Right hindlimb (tissue), 1 donor: ENCODE results near the gene BAIAP2L2.
"Not testable (repeated sequence)": the region's sequence is repeated elsewhere in the genome, so short reads cannot be mapped to it uniquely, and the experiment has no call there.

ENCODE experiments used
- DNase-seq: peaks from one replicate; pipeline ENCODE4 v3.0.0-alpha.2; 2018

The BAIAP2L2 gene

DNA sequence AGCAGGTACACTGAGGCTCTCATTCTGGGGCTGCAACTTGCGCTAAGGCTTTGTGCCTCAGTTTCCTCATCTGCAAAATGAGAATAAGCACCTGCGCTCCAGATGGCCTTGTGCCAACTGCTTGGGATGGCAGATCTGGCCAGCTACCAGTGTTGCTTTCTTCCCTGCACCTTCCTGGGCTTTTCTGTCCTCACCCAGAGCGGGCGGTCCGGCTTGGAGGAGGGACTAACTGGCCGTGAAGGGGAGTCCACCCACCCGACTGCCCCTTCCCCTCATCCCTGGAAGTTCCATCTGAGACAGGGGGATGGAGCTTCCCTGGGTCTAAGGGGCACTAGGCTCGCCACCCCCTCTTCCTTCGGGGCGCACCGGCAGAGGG is 30.0 kb downstream of the BAIAP2L2 start:
- DNase-seq = no peak

DNA sequence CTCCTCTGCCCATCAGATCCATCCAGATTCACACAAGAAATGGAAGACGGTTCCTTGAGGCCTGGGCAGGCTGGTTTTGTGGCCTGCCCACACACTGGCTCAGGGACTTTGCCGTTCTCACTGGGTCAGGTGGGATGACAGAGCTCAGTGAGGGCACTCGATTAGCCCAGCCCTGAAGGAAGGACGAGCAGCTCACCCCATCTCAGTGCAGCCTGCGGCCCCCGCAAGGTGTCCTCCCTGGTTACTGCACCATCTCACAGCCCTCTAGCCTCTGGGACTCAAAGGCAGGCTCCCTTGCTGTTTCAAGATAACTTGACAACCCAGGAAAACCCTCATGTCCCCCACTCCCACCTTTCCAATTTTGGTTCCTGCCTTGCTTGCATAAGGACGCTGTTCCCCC is 30.7 kb downstream of the BAIAP2L2 start:
- no peak for DNase-seq

- DNase-seq = not testable (repeated sequence)
Observed at GRCh38 chr22:38079208-38079607, 31.3 kb downstream of the BAIAP2L2 start.

- no peak for DNase-seq
Observed at GRCh38 chr22:38078046-38078840, 32.2 kb downstream of the BAIAP2L2 start.

GRCh38 chr22:38077595-38077994 is 32.9 kb downstream of the BAIAP2L2 start:
- peak; percentile 16 for DNase-seq

GRCh38 chr22:38077096-38077495 is 33.4 kb downstream of the BAIAP2L2 start:
- DNase-seq = no peak

DNA sequence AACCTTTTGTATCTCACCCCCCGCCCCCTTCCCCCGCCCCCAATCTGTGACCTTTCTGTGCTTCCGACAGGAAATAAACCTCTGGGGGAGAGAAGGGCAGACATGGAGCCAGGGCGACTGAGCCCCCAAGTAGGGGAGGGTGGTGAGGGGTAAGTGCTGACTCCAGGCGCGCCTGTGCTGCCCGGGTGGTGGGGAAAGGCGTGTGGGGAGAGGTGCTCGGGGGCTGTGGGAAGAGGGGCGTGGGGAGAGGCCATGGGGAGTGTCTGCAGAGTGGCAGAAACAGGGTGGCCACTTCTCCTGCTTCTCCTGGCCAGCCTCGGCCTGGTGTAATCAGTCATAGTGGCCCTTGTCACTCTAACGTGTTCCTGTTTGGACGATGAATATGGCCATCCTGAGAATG is 34.5 kb downstream of the BAIAP2L2 start:
- peak; percentile 10 for DNase-seq

GRCh38 chr22:38075105-38075825 is 35.2 kb downstream of the BAIAP2L2 start:
- DNase-seq = peak; percentile 12

DNA sequence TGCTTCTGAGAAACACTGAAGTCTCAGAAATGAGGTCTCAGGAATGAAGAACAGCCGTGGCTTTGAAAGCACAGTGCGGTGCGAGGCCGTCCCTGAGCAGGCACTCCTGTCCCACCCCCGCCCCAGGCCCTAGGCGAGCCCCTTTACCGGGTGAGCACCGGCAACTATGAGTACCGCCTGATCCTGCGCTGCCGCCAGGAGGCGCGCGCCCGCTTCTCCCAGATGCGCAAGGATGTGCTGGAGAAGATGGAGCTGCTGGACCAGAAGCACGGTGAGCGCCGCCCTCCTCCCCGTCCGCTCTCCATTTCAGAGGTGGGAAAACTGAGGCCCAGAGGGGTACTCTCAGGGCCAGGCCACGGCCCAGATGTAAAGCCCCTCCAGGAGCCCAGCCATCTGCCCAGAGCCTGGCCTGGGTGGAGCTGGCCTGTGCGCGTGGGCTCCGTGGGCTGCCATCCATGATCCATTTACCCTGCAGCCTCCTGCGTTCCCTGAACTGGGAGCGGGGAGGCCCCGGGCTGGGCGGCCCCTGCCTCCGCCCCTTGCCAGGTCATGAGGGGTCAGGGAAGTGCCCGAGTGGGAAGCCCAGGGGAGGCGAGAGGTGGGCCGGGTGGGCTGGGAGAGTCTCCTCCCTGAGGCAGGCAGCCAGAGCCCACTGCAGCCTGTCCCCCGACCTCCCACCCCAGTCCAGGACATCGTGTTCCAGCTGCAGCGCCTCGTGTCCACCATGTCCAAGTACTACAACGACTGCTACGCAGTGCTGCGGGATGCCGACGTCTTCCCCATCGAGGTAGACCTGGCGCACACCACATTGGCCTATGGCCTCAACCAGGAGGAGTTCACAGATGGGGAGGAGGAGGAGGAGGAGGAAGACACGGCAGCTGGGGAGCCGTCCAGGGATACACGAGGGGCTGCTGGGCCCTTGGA is 36.0 kb downstream of the BAIAP2L2 start:
- DNase-seq = peak; percentile 55

DNA sequence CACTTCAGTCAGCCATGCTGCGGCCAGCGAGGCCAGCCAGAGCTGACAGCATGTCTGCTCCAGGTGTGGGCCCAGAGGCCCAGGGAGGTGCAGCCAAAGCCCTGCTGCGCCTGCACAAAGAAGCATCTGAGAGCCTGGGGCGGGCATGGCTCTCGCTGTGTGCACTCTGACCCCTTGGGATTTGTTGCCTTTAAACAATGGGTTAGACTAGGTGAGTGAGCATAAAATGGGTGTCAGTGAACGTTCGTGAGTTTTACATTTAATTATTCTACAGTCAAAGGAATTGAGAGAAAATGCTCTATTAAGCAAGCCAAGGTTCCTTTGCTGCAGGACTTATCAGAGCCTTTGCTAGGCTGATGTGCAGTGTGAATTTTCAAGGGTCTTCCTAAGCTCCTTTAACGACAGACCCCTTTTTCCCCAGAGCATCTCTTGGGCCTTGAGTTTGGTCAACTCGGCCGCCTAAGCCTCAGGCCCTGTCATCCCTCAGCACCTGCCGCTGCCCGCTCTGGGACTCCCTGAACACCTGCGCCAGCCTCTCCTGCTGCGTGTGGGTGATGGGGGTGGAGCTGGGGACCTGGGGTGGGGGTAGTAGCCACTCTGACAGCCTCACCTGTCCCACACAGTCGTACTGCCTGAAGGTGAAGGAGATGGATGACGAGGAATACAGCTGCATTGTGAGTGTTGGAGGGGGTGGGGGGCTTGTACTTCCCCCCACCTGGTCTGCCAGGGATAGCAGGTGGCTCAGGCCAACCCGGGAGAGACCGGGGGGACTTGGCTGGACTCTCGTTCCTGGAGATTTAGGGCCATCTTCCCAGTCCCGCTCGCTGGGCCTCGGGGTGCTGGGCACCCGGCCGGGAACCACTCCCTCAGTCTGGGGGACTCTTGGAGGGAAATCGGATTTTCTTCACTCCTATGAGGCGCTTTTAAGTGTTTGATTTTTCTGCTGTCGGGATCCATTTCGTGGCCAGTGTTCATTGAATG is 37.0 kb downstream of the BAIAP2L2 start:
- DNase-seq = peak; percentile 20

- no peak for DNase-seq
Observed at GRCh38 chr22:38072322-38073149, 37.9 kb downstream of the BAIAP2L2 start.

GRCh38 chr22:38071421-38072321 is 38.8 kb downstream of the BAIAP2L2 start:
- peak; percentile 9 for DNase-seq

DNA sequence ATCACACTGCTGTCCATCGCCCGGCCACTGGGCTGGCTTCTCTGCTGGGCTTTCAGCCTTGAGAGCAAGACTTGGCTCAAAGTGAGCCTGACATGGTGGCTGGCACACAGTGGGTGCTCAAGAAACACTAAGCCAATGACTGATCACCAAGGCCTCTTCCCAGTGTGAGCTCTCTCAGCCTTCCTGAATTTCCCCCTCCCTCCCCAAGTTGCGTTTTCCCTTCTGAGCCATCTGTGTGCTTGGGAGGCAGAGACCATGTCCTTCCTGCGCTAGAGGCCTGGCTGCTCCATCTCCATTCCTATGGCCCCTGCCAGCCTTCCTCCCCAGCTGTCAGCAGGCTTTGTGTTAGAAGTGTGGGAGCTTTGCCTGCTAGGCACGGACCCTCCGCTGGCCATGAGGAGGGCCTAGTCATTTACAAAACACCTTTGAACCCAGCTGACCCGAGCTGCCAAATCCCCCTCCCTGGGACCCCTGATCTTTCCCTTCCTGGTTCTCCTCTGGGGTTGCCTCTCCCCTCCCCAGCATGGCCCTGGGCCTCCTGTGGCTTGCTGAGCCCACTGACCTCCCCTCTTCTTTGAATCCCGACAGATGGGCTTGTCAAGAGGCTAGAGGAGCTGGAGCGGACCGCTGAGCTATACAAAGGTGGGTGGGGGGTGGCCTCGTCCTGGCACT is 40.1 kb downstream of the BAIAP2L2 start:
- no peak for DNase-seq

GRCh38 chr22:38069372-38070249 is 40.9 kb downstream of the BAIAP2L2 start:
- DNase-seq = peak; percentile 86

DNA sequence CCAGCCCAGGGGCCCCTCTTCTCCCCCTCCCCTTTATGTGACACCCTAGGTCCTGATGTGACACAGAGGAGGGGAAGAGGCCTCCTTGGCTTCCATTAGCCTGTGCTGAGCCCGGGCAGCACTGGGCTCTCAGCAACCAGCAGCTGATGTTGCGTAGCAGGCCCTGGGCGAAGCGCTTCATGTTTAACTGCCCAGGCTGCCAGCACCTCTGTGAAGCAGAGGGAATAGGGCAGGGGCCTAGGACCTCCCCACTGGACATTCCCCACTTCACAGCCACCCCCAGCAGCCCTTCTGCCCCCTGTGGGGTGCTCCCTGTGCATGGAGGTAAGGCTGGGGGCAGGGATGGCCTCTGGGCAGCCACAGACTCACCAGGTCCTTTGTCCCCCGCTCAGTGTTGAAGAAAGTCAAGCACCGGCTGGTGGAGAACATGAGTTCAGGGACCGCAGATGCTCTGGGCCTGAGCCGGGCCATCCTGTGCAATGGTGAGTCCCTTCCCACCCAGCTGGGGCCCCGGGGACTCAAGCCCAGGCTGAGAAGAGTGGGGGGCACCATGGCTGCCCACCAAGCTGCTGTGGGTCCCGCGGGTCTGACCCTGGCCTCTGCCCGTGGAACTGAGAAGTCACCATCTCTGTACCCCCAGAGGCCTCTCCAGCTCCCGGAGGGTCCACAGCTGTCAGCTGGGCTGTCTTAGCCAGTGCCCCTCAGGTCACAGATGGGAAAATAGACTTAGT is 41.7 kb downstream of the BAIAP2L2 start:
- no peak for DNase-seq

GRCh38 chr22:38067761-38068360 is 42.6 kb downstream of the BAIAP2L2 start:
- peak; percentile 18 for DNase-seq

DNA sequence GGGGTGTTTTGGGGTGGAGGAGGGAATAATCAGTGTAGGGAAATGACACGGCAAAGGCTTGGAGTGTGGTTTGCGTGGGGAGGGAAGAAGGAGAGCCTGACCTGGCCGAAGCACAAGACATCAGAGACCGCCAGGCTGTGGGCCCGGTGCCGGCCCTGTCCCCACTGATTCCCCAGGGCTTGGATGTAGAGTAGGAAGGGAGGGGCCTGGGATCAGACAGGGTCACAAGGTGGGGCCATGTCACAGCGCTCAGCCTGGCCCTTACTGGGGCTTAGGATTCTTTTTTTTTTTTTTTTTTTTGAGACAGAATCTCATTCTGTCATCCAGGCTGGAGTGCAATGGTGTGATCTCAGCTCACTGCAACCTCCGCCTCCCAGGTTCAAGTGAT is 43.5 kb downstream of the BAIAP2L2 start:
- no peak for DNase-seq
